Renal pelvis (tissue), 4 donors: ENCODE measurements around the gene ARID1B. TPM values are rescaled to one million over a fixed set of nuclear protein-coding genes. Genes with fewer than 3 reads are reported as not detected.

Experiments used
- DNase-seq: peaks from one replicate; pipeline ENCODE4 v3.0.0-alpha.2; 2013
- polyA plus RNA-seq, 3 donors: library from polyadenylated mRNA; unstranded; fragments of 120-200 nt; gene quantifications; one replicate each; pipeline ENCODE4 v1.2.1, GENCODE V29; 2013; ENCODE audit not compliant: insufficient read length in 3 of 3

Gene ARID1B
- polyA plus RNA-seq, 3 donors: 71.8 to 84.7 (median 78.8) TPM

DNA sequence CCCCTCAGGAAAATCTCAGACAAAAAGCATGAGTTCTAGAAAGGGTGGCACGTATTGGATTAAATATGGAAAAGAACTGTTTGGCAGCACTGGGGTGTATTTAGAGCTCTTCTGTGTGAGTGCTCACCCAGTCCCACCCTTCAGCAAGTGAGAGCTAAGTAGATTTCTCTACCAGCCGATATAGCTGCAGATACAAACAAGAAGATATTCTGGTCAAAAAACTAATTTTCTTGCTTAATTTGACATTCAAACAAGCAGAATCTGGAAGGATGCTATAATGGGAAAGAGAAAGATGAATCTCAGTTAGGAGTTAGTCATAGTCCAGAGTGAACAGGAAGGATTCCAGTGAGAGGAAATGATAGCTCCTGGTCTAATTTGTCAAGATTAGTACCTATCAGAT is 314.1 kb downstream of the ARID1B start:
- no peak for DNase-seq

DNA sequence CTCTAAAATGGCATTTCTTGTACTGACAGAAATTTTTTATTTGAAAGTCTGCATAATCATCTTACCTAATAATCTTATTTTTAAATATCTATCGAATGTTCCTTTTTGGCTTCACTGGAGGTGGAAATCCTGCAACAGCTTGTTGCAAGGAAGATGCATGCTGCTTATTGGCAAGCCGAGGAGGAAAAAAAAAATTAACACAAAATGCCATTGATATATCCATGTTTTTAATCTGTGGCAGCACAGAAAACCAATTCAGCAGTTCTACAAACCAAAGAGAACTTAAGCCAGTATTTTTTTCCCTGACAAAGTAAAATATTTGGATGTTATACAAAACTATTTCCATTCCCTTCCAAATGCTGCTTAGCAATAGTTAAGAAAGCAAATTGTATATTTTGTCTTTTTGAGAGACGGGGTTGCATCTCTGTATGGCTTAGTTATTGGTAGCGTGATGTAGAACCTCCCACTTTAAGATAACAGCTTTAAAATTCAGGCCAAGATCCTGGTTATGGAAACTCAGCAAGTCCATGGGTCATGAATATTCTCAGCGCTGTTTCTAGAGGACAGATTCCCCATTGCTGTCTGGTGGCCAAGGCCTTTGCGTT is 314.8 kb downstream of the ARID1B start:
- no peak for DNase-seq

DNA sequence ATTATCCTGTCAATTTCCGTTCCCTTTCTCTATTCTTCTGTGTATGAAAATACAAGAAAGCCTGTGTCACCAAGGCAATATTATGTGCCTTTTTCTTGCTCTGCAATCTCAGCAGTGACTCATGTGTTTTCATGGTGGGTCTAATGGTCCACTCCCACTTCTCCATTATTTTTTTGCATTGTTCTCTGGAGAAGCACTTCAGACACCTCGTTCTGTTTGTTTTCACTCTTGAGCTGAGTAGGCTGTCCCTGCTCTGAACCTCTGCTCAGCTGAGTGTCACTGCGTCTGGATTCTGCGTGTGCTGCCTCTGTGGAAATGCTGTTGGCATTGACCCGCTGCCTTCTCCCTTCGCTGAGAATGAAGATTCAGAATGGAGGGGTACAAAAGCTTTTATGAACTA is 315.6 kb downstream of the ARID1B start:
- DNase-seq: no peak

DNA sequence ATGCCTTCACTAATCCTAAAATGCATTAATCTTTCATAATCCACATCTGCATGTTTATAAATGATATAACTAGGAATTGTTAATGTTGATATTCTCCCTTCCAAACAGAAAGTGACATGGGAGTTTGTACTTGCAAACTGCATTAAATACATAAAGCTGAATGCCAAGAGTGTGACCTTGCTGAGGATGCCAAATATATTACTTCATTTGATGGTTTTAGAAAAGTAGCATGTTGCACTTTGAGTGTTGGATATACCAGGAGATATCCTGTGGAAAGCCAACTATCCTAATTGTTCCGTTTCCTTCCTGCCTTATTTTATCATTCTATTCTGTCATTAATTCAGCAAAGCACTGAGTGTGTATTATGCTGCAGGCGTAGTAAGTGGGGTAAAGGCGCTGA is 316.4 kb downstream of the ARID1B start:
- no peak for DNase-seq

GRCh38 chr6:157094038-157094437 is 316.9 kb downstream of the ARID1B start:
- DNase-seq: no peak

- DNase-seq: no peak
These were observed 317.9 kb downstream of the ARID1B start for GRCh38 chr6:157095084-157095483.

DNA sequence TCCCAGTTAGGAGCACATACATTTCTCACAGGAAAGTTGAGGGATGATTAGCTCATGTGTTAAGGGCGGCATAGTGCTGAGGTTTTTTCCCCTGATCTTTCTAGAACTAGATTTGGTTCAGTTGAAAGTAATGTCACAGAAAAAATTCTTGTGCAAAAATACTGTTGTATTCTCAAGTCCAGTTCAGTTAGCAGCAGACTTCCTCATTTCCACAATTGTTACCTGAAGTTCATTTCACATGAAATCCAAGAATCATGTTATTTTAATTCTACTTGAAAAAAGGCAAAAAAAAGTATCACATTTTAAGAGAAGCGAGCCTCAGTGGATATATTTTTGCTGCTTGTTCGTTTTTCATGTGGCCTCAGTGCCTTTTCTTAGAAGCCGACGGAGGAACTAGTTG is 318.4 kb downstream of the ARID1B start:
- no peak for DNase-seq

DNA sequence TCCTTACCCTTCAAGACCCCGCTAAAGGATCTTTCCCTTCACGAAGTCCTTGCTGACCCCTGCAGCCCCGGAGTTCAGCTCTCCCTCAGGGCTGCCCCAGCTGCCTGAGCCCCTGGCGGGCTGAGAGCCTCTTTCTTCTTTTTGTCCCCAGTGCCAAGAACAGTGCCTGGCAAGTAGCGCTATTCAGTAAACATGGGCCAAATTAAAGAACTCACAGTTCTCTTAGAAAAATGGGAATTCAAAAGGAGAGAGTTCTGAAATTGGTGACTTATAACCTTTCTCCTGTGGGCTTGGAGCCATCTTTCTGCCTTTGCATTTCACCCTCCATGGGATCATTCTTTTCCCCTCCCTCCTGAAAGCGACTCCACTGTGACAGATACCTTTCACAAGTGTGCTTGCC is 318.9 kb downstream of the ARID1B start:
- DNase-seq: no peak

- DNase-seq: no peak
These were observed 319.3 kb downstream of the ARID1B start for GRCh38 chr6:157096522-157096921.

DNA sequence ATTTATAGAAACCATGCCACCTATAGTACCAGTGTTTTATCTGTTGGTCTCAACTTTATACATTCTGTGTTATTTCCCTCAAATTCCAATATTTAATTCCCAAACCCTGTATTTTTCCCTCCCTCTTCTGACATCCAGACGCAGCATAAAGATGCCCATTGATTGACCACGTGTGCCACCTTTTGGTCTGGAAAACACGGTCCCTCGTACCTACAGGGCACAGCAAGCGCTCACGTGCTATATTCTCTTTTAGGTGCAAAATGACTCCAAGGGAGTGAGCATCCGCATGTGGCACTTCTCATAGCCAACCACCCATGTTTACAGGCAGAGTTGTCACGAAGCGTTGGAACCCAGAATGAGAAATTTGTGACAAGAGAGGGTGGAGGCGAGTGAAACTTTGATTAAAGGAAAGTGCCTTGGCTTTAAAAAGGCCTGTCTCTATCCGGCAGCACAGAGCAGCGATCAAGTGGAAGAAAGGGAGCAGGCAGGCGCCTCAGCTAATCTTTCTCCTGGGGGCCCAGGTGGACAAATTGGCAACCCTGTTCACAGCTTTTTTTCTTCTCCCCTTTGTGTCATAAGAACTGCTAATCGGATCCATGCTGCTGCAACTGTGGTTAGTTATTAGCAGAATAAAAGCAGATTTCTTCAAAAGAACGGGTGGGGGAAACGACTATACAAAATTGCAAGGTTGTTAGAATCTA is 320.2 kb downstream of the ARID1B start:
- no peak for DNase-seq

- no peak for DNase-seq
These were observed 321.8 kb downstream of the ARID1B start for GRCh38 chr6:157098999-157099398.

GRCh38 chr6:157099912-157100593 is 322.9 kb downstream of the ARID1B start:
- DNase-seq: no peak

DNA sequence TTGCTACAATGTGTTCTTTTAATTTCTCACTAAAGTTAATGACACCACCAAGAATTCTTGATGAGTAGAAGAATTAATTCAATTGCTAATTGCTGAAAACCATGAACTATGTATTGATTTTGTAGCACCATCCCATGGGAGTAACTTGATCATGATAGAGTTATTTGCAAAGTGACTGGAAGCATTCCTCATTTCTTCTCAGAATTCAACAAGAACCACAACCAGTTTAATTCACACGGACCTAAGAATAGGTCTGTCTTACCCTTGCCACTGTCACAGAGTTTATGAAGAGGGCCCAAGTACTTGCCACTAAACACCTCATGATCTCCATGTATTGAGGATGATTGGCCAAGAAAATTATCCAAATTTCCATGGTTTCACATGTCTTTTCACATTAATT is 324.0 kb downstream of the ARID1B start:
- DNase-seq: no peak

GRCh38 chr6:157104803-157105202 is 327.6 kb downstream of the ARID1B start:
- no peak for DNase-seq

GRCh38 chr6:157106487-157106886 is 329.3 kb downstream of the ARID1B start:
- no peak for DNase-seq

GRCh38 chr6:157107571-157107914 is 330.4 kb downstream of the ARID1B start:
- no peak for DNase-seq

DNA sequence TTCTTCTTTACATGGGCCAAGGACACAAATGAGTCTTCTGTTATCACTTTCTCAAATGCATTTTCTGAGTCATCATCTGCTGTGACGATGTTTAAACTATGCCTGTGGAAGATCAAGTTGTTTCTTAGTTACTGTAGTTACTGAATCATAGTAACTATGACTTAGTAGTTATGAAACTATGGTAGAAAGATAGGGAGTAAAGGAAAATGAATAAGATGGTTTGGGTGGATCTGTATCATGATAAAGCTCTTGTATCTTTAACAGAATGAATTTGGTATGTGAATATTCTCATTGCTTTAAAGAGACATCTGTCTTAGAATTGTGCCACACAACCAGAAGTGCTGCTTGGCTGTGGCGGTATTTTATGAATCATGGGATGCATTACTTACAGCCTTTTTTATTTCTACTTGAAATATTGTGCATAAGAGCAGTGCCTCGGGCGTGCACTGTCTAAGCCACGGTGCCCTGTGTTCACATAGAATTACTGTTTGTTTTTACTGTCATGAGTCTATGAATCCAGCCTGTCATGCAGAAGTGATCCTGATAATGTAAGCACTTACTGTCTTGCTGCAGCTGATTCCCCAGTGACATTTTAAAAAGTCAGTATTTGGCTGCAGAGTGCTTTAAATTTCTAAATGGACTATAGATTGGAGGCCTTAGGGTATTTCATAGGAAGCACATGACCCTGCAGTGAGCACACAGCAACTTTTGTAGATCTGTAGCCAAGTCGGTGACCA is 330.9 kb downstream of the ARID1B start:
- no peak for DNase-seq

- DNase-seq: no peak
These were observed 331.7 kb downstream of the ARID1B start for GRCh38 chr6:157108923-157109322.

GRCh38 chr6:157110607-157111006 is 333.4 kb downstream of the ARID1B start:
- DNase-seq: no peak

- DNase-seq: no peak
These were observed 336.2 kb downstream of the ARID1B start for GRCh38 chr6:157113389-157113788.

- DNase-seq: no peak
These were observed 339.2 kb downstream of the ARID1B start for GRCh38 chr6:157116426-157116825.

DNA sequence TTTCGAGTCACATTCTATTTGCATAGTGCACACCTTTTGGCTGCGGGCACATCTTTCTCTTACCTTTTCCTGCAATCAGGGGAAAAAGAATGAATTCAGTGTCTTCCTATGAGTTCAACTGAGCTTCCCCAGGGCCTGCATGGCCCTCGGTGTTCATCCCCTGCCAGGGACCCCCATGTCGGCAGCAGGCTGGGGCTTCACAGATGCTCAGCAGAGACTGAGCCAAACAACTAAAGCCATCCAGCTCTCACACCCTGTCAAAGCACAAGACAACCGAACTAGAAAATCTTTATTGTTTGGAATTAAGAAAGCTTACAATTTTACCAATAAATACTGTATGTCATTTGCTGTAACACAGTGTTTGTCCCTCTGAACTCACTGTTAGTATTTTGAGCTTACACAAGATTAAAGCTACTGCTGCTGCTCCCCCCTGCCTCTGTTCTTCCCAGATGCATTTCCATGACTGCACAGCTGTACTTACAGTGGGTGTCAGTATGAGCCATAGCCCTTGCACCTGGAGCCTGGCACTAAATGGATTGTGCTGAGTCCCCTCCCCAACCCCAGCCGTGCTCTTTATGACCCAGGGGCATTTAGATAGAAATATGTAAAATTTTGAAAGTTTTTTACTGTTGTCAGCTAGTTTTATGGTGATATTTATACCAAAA is 340.4 kb downstream of the ARID1B start:
- DNase-seq: no peak
